ENCODE results near the gene MBOAT2.

Gene MBOAT2

DNA sequence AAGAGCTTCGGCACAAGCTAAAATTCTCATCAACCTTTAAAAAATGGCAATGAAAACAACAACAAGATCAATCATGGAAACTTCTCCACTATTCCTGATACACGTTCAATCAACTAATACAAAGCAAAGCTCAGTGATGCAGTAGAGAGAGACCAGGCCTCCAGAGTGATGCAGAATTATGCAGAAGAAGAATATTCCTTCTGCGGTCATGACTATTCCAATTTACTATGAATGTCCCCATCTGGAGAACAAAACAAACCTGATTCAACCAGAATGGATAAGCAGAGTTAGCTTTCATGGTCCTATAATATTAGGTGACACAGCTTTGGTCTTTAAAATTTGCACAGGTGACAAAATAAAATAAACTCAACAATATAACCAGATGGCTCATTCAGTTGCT is 12.5 kb upstream of the MBOAT2 start:
- no peak for DNase-seq

DNA sequence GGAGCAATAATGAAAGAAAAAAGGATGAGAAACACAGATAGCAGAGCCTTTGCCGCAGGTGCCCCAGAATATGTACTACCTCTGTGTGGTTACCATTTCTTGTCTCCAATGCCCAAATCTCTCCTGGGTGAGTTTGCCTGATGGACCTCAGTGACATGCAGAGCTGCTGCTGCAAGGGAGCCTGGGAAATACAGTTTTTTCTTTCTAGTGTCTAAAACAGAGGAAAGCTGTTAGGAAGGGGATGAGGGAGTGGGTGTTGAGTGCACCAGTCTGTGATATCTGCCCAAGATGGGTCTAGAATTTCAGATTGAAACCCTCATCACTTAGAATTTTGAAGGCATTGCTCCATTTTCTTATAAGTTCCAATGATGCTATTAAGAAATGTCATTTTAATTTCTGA is 9.9 kb upstream of the MBOAT2 start:
- DNase-seq, result no peak

DNA sequence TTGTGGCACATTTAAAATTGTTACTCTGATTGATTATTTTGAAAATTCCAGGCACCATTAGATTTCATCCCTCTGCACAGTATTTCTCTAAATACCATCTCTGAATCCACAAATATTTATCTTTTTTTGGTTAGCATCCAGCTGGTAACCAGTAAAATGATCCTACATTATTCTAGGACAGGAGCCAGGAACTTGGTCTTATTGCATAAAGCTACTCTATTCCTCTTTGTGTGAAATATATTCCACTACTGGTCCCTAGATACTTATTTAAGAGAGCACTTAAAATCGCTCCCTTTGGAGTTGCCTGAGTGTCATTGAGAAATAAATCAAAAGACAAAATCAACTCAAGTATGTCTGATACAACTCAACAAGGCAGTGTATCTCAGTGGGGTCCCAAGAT is 7.4 kb upstream of the MBOAT2 start:
- no peak for DNase-seq

DNA sequence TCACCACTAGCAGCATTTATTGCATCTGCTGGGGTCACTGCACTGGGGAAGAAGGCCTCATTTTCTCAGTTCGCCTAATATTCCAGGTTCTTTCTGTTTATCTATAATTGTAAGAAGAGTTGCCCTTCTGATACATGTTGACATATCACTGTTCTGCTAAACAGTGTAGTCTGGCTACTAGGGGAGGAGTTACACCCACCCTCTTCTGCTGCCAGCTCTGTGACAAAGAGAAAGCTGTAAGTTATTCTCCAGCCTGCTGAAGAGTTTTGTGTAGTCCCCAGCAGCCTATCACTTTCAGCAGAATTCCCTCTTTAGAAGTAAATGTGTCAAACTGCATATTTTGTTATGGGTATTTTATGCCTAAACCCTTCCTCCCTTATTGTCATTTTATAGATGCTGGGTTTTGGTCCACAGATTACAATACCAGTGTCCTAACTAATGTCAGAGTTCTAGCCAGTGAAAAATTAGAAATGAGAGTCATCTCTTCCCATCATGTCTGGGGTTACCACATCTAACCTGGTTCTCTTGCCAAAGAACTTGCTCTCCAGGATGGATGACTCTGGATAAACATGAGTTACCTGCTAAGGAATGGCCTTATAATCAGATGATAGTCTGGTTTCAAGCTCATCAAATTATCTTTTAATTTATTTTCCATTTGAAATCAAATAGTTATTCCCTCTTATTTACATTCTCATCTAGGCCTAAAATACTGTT is 5.6 kb upstream of the MBOAT2 start:
- no peak for DNase-seq

DNA sequence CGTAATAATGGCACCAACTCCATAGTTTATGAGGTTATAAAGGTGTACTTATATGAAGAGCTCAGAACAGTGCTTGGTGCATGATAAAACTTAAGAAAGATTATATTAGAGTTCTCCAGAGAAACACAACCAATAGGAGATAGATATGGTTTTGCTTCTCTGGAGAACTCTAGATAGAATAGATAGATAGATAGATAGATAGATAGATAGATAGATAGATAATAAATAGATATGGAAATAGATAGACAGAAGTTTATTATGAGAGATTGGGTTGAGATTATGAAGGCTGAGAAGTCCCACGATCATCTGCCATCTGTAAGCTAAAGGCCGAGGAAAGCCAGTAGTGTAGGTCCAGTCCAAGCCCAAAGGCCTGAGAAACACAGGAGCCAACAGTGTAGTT is 2.9 kb upstream of the MBOAT2 start:
- DNase-seq, result no peak

DNA sequence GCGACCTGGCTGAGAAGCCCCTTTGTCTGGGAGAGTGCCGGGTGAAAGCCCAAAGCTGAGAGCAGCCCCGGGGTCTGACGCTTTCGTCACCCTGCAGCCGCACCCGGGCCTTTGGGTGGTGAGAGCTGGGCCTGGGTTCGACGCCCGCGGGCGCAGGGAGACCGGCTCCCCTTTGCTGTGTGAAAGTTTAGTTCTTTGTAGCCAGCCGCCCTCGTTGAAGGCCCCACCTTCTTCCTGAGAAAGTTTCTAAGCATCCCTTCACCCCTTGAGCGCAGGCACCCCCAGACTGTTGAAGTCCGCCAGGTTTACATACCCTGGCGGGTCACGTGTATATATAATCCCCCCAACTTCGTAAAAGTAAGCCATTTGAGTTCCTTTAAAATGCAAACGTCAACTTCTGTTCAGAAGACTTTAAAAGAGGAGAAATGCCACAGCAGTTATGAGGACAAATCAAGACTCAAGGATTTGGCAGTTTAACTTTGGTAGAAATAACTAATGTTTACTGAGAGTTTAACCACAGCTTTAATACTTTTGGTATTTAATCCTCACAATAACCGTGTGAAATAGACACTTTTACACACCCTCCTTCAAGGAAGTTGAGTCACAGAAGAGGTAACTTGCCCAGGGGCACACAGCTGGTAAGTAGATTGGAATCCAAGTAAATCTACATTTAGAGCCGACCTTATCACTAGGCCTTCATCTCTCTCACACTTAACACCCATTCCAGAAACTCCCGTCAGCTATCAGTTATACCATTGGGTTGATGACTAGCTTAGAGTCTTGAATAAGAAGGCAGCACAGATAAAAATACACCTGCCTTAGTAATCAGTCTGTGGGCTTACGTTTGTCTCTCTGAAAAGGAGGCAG is 1.1 kb upstream of the MBOAT2 start:
- DNase-seq, result no peak

DNA sequence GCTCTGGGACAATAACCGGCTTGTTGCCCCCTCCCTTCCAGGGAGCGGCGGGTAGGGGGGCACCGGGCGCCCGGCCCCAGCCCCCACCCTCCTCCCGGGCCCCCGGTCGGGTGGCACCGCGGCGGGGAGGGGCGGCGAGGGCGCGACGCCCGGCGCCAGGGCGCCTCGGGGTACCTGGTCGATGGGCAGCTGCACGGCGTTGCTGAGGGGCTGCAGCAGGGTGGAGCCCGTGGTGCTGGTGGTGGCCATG is 193 bp downstream of the MBOAT2 start:
- no peak for DNase-seq

DNA sequence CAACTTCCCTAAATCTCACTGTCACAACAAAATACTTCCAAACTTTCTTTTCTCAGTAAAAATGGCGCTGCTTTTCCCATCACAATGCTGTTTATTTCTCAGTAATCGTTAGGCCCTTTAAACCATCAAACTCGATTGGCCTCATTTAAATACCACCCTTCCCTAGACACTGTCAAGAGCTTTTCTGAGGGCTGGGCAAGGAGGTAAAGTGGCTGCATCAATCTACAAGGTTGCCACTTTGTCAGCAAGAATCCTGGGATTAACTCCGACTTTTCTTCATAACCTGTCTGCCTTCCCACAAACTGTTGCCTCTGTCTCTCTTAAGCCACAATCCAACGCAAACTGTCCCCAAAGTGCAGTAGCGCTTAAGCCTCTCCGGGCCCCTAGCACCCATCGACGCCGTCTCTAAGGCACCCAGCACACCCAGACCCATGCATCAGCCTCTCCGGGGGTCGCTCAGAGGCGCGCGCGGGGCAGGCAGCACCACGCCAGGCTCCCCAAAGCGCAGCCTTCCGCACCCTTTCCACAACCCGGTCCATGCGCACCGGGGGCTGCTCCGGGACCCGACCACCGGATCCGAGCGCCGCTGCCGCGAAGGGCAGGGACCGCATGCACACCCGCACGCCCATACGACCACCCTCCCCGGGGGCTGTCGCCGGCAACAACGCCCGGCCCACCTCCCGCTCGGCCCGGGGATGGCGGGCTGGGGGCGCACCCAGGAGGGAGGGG is 683 bp downstream of the MBOAT2 start:
- no peak for DNase-seq

DNA sequence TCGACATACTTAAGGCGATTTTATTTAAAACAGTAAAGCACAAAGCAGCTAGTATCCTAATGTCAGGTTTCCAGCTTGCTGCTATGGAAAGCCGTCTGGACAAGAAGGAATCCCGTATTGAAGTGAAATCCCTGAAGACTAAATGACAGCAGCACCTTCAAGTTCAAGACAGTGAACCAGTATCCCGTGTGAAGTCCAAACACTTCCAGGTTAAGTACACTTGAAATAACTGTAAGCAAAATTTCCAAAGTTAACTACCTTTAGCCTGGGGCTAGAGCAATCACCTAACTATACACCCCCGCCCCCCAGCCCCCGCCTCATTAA is 1.2 kb downstream of the MBOAT2 start:
- DNase-seq, result no peak

DNA sequence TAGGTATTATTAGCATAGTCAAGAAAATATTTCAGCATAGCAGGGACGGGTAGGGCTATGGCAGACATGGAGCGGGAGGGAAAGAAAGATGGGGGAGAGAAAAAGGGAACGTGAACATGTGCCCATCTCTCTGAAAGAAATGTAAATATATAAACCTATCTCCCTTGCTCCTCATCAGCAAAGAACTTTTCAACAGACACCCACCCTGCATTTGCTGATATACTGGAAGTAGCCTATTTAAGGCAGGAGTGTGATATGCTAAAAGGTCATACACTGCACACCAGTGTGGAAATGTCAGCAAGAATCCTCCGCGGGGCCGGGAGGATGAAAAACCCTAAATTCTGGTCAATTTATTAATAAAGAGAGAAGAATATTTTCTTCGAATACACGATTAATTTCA is 1.7 kb downstream of the MBOAT2 start:
- no peak for DNase-seq

DNA sequence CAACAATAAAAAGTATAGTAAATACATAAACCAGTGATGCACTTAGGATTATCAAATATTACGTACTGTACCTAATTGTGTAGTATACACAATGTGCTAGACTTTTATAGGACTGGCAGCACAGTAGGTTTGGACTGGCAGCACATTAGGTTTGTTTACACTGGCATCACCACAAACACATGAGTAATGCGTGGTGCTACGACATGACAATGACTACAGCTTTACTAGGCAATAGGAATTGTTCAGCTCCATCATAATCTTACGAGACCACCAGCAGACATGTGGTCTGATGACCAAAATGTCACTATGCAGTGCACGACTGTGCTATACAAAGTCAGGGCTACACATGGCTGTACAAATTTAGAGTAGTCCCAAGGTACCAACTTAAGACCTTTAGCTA is 2.3 kb downstream of the MBOAT2 start:
- DNase-seq, result no peak

DNA sequence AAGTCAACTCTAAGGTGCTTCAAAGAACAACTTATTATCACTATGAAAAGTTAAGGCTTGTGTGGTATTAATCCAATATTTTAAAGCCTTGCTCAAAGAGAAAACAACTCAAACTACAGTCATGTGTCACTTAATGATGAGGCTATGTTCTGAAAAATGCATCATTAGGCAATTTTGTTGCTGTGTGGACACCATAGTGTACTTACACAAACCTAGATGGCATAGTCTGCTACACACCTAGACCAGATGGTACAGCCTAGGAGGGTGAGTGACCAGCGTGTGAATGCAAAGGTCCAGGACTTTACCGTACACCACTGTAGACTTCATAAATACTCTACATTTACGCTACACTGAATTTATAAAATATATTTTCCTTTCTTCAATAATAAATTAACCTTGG is 3.0 kb downstream of the MBOAT2 start:
- DNase-seq, result no peak

DNA sequence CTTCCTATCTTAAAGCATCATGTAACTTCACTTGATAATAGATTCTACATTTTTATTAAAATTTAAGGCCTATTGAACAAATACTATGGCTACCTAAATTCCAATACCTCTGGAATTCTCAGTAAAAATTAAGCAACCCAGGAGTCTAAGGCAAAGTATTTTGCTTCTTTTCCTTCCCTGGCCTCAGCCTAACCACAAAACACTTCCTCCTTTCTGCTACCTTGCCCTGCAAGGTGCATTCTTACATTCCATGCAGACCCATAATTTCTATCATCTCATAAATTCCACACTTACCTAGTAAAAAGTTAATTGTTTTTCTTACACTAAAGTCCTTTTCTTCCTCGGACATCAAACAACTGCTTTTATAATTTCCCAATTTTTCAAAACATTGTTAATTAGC is 3.7 kb downstream of the MBOAT2 start:
- no peak for DNase-seq

DNA sequence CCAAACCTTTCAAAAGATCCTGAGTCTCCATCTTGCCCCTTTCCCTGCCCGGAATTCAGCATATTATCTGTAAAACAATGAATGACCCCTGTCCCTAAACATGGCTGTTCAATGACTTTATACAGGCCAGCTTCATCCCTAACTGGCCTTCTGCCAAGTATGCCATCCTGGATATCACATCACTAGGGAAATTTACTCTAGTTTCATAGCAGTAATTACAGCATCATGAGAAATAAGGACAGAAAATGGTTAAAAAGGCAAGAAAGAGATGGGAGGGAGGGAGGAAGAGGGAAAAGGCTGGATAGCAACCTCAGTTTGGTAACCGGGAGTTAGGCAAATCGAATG is 4.4 kb downstream of the MBOAT2 start:
- no peak for DNase-seq

DNA sequence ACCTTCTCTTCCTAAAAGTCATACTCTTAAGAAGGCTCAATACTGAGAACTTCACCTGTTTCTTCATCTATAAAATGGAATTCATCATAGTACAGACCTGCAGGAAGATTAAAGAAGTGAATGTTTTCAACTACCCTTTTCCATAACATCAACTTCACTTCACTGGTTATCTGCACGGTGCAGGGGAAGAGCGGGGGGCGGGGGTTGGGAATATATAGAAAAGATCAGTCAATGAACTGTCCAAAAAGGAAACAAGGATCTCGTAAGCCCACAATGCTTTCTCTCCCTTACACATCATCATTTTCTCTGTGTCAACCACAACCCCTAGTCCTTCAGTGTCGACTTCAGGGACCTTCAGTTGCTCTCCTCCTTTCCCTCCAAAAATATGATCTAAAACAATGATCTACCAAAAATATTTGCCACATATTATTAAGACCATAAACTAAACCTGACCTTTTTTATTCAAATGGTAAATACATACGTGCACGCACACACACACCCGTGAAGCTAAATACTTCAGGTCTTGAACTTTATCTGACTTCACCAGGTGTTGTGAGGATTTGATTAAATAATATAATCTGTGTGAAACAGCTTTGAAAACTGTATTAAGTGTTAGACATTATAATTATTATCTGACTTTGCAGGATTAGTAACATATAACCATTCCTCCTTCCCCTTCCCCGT is 4.9 kb downstream of the MBOAT2 start:
- no peak for DNase-seq

DNA sequence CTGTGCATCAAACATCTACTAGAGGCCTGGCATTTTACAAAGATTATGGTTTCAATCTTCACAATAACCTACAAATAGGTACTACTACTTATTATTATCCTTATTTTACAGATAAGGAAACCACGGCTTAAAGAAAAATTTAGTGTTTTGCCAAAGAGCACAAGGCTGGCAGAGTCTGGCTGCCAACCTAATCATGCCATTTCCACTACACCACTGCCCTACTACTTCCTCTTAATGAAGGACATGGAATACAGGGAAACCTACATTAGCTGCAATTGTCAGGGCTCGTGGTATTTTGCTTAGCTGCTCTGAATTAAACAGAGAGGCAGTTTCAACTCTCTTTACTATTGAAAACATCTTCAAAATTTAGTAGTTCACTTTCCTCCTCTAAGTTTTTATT is 5.9 kb downstream of the MBOAT2 start:
- DNase-seq, result no peak

DNA sequence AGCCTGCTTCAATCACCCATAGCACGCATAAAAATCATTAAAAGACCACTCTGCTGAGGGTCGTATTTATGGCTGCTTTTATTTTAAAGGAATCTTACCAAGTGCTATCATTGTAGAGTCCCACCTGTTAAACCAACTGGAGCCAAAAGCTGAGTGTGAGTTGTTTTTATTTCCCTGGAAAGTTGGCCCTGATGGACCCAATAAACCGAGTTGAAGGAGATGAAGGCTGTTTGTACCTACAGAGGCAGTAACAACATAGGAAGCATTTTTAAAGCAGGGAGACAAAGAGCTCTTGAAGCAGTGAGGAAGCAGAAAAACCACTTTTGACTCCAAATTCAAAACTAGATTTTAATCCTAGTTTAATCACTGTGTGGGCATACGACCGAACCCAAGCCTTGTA is 6.4 kb downstream of the MBOAT2 start:
- no peak for DNase-seq

DNA sequence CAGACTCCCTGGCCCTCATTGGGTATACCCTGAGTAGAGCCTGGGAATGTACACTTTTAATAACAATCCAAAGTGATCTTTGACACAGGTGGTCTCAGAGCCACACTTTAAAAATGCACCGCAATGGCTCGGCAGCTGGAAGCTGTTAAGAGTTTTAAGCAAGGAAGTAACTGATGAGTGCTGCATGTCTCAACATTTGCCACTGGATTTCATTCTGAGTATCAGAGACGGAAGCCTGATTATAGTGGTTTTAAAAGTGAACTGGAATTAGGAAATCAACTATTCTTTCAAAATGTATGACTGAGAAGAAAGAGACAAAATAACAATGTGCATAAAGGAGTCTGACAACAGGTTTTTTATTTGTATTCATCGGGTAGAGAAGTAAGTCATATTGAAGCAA is 7.5 kb downstream of the MBOAT2 start:
- no peak for DNase-seq

DNA sequence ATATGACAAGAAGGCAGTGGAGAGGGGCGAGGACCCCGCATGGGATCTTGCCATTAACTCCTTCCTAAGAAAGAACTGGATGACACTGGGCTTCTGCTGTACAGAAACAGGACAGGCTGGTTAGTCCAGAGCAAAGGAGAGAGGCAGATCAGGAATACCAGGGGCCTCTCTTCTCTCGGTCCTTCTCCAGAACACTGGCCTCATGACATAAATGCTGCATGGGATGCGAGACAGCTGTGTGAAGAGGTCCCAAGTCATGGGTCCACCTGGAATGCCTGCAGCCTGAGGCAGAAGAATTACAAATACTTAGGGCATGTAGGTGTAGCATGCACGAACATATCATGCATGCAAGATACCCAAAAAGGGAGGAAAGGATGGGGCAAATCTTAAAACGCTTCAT is 9.1 kb downstream of the MBOAT2 start:
- DNase-seq, result no peak

DNA sequence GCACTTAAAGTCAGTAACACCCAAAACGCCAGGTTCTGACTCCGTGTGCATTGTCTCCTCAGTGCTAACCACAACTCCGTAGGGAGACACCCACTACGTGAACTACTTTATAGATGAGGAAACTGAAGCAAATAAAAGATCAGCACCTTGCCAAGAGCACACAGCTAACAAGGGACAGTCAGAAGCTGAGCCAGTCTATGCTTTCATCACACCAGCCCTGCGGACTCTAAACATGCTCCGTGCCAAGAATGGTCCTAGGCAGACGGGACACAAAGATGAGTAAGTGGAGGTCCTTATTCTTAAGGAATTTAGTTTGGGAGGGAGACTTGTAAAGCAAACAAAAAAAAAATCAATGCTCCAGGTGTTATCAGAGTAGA is 9.6 kb downstream of the MBOAT2 start:
- no peak for DNase-seq

DNA sequence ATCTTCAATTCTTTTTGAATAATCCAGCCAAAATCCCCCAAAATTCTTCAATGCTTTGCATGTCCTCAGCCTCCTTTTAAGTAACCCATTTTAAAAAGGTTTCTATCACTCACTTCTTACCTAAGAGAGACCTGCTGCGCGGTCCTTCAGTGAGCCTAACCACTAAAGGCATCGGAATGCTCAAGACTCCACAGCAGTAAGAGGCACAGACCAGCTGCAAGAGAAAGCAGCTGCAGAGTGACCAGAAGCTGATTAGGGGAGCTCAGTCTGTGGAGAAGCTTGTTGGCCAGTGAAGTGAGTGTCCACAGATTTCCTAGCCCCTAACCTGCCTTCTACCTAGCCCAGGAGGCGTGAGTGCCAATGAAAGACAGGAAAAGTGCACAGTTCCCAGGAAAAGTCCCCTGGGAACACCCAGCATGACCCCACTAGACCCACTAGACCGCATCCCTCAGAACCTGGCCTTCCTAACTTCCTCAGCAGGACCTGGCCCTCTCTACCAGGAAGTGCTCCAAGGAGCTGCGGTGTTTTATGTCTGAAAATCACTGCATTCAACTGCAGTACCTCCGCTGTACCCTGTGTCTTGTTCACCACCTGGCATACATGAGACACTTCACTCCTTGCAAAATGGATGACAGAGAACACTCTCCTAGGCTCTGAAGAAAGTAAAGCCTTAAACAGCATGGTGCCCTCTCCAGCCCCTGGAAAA is 10.1 kb downstream of the MBOAT2 start:
- no peak for DNase-seq

DNA sequence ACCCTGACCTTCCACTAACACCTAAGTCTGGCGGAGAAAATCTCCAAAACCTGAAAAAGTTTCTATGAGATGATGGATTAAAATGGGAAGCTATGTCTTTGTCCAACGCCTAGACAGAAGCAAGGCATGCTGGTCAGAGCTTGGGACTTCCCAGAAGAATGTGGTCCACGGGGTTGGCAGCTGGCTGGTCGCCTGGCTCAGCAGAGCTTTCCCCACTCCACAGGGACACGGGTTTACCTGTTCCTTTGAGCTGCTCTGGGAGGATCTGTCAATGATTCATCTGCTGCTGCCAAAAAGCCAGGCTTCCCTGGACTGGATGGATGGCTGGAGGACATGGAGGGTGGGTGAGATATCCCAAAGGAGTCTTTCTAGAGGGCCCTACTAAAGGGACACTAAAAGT is 10.8 kb downstream of the MBOAT2 start:
- DNase-seq, result no peak

DNA sequence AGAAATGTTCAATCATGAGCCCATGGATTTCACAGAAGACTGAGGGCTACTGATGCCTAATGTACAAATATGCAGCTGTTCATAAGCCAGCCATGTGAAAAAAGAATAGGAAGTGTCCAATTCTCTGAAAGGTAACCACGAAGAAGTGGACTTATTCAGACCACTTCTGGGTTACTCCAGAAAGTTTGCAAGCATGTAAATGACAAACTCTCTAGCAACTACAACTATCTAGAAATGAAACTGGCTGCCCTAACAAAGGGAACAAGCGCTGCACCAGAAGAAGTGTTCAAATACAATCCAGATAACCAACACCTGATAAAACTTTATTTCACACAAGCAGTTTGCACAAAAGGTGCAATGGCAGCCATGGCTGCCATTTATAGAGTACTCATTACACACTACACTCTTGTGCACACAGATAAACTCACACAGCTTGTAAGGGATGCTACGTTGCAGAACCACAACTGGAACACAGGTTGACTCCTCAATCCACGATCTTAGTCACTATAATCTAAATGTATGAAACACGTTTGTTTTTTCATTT is 13.9 kb downstream of the MBOAT2 start:
- DNase-seq, result no peak

Data from KG1 (cell line).